ENCODE data around the gene MGRN1.

MGRN1 gene

GRCh38 chr16:4583906-4584305, 40.7 kb upstream of the MGRN1 start:
- TF ChIP-seq, protein P1, sequence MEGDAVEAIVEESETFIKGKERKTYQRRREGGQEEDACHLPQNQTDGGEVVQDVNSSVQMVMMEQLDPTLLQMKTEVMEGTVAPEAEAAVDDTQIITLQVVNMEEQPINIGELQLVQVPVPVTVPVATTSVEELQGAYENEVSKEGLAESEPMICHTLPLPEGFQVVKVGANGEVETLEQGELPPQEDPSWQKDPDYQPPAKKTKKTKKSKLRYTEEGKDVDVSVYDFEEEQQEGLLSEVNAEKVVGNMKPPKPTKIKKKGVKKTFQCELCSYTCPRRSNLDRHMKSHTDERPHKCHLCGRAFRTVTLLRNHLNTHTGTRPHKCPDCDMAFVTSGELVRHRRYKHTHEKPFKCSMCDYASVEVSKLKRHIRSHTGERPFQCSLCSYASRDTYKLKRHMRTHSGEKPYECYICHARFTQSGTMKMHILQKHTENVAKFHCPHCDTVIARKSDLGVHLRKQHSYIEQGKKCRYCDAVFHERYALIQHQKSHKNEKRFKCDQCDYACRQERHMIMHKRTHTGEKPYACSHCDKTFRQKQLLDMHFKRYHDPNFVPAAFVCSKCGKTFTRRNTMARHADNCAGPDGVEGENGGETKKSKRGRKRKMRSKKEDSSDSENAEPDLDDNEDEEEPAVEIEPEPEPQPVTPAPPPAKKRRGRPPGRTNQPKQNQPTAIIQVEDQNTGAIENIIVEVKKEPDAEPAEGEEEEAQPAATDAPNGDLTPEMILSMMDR (IDR thresholded peaks at IDR 0.05; ENCODE audit: low read depth, low read length), result no peak
- no peak overlapping the region for H3K4me3 ChIP-seq (ENCODE audit: low read depth, low read length)
- H3K27me3 ChIP-seq, result no peaks in the 10 kb centered on the region; the same call in 1 of the 2 replicates
- no peak for DNase-seq
- H3K9me3 ChIP-seq, result no peaks in the 10 kb centered on the region
- H3K4me1 ChIP-seq, result no peaks in the 10 kb centered on the region
- H3K36me3 ChIP-seq, result no peaks in the 10 kb centered on the region

- TF ChIP-seq, protein P1 (IDR thresholded peaks at IDR 0.05; ENCODE audit: low read depth, low read length), result no peak
- no peak for DNase-seq
Observed at GRCh38 chr16:4586291-4586690, 38.3 kb upstream of the MGRN1 start.

DNA sequence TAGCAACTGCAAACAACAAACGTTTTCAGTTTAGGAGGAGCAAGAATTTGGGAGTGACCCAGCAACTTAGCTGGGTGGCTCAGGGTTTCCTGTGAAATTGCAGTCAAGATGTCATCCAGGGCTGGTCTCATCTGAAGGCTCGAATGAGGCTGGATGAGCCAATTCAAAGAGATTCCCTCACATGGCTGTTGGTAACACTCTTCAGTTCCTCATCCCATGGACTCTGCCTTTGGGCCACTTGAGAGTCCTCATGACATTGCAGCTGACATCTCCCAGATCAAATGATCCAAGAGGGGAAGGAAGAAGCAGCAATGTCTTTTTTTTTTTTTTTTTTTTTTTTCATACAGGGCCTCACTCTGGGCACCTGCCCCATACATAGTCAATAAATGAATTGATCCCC, 36.2 kb upstream of the MGRN1 start:
- no peak overlapping the region for H3K4me3 ChIP-seq (ENCODE audit: low read depth, low read length)
- no peaks in the 10 kb centered on the region for H3K9me3 ChIP-seq
- DNase-seq, result no peak
- no peaks in the 10 kb centered on the region for H3K36me3 ChIP-seq
- H3K27me3 ChIP-seq, result no peaks in the 10 kb centered on the region; the same call in 1 of the 2 replicates
- TF ChIP-seq, protein P1 (IDR thresholded peaks at IDR 0.05; ENCODE audit: low read depth, low read length), result no peak
- no peaks in the 10 kb centered on the region for H3K4me1 ChIP-seq

More at GRCh38 chr16:4586291-4586690, 38.3 kb upstream of the MGRN1 start:
- Histone ChIP-seq H3K4me1 (no peaks in the 10 kb centered on the region), H3K9me3 (no peaks in the 10 kb centered on the region), H3K27me3 (no peaks in the 10 kb centered on the region; the same call in 1 of the 2 replicates), H3K36me3 (no peaks in the 10 kb centered on the region), H3K4me3 (ENCODE audit: low read depth, low read length) (no peak overlapping the region)

- Histone ChIP-seq H3K27me3 (no peaks in the 10 kb centered on the region; the same call in 1 of the 2 replicates), H3K4me1 (no peaks in the 10 kb centered on the region), H3K9me3 (no peaks in the 10 kb centered on the region), H3K4me3 (ENCODE audit: low read depth, low read length) (no peak overlapping the region), H3K36me3 (no peaks in the 10 kb centered on the region)
- TF ChIP-seq, protein P1 (IDR thresholded peaks at IDR 0.05; ENCODE audit: low read depth, low read length), result no peak
- no peak for DNase-seq
Observed at GRCh38 chr16:4588961-4589360, 35.7 kb upstream of the MGRN1 start.

- no peaks in the 10 kb centered on the region for H3K9me3 ChIP-seq
- no peaks in the 10 kb centered on the region for H3K36me3 ChIP-seq
- TF ChIP-seq, protein P1 (IDR thresholded peaks at IDR 0.05; ENCODE audit: low read depth, low read length), result no peak
- H3K27me3 ChIP-seq, result no peaks in the 10 kb centered on the region; the same call in 1 of the 2 replicates
- no peaks in the 10 kb centered on the region for H3K4me1 ChIP-seq
- DNase-seq, result no peak
- H3K4me3 ChIP-seq (ENCODE audit: low read depth, low read length), result no peak overlapping the region
Observed at GRCh38 chr16:4591191-4591590, 33.4 kb upstream of the MGRN1 start.

- H3K4me1 ChIP-seq, result no peaks in the 10 kb centered on the region
- no peaks in the 10 kb centered on the region for H3K9me3 ChIP-seq
- DNase-seq, result no peak
- no peak overlapping the region for H3K4me3 ChIP-seq (ENCODE audit: low read depth, low read length)
- no peaks in the 10 kb centered on the region for H3K27me3 ChIP-seq
- H3K36me3 ChIP-seq, result no peaks in the 10 kb centered on the region
- TF ChIP-seq, protein P1 (IDR thresholded peaks at IDR 0.05; ENCODE audit: low read depth, low read length), result no peak
Observed at GRCh38 chr16:4591706-4592470, 32.7 kb upstream of the MGRN1 start.

Data from BE2C (cell line).